Gastroesophageal sphincter (tissue), 4 donors: Measurements from ENCODE around the gene UNC13C. TPM values are rescaled to one million over a fixed set of nuclear protein-coding genes. Genes with fewer than 3 reads are reported as not detected.

Source experiments
- ATAC-seq: fragments of 150-250 bp; one replicate; pipeline ENCODE4 v1.9.1; 2016; ENCODE audit warnings: mild to moderate bottlenecking, moderate library complexity
- H3K27ac ChIP-seq, 4 donors: fragments of 200-600 bp; sonication (generic) in 3 of 4; 1 replicate in 3 of 4; 2 replicates in 1 of 4; pipeline ENCODE4 v1.5.1; 2016 to 2019
- H3K27me3 ChIP-seq: fragments of 200-600 bp; sonication (generic); one replicate; pipeline ENCODE4 v1.5.1; 2019
- H3K36me3 ChIP-seq, 2 donors: fragments of 200-600 bp; sonication (generic); one replicate each; pipeline ENCODE4 v1.5.1; 2019; ENCODE audit warnings: control low read depth in 1 of 2
- H3K4me1 ChIP-seq, 3 donors: fragments of 200-600 bp; sonication (generic); 1 replicate in 2 of 3; 2 replicates in 1 of 3; pipeline ENCODE4 v1.5.1; 2016 to 2019; ENCODE audit warnings: control low read depth in 2 of 3
- H3K4me3 ChIP-seq, 2 donors: fragments of 200-600 bp; sonication (generic); one replicate each; pipeline ENCODE4 v1.5.1; 2019; ENCODE audit warnings: mild to moderate bottlenecking in 1 of 2, moderate library complexity in 1 of 2
- H3K9me3 ChIP-seq, 3 donors: fragments of 200-600 bp; sonication (generic); one replicate each; pipeline ENCODE4 v1.5.1; 2017 to 2019; ENCODE audit warnings: control low read depth in 2 of 3
- EP300 ChIP-seq: sonication (generic); formaldehyde crosslinking; IDR thresholded peaks from one replicate; pipeline ENCODE4 v1.6.1; 2017; ENCODE audit warnings: antibody characterized with exemption, mild to moderate bottlenecking
- POLR2A ChIP-seq, 2 donors: fragments of 450-650 bp; IDR thresholded peaks; one replicate each; pipeline ENCODE4 v1.6.1; 2017; ENCODE audit warnings: antibody characterized with exemption in 2 of 2, mild to moderate bottlenecking in 2 of 2, moderate library complexity in 1 of 2
- POLR2AphosphoS5 ChIP-seq: sonication (generic); formaldehyde crosslinking; IDR thresholded peaks from one replicate; pipeline ENCODE4 v1.6.1; 2017; ENCODE audit warnings: antibody characterized with exemption
- WGBS, 2 donors: methylation state at CpG; one replicate each; pipeline ENCODE4 v1.1.5; 2018; ENCODE audit warnings: low coverage in 1 of 2; 5-methylcytosine and 5-hydroxymethylcytosine counted together
- total RNA-seq, 4 donors: library from RNA; depleted of rRNA; stranded (reverse); fragments of >200 nt; gene quantifications; one replicate each; pipeline ENCODE4 v1.1.0, GENCODE V29; 2016
- TF ChIP-seq, protein P1 (sequence below), 4 experiments: fragments of 200-600 bp in 2 of 4; fragments of 450-650 bp in 2 of 4; sonication (generic) in 1 of 4; IDR thresholded peaks; one replicate each; pipeline ENCODE4 v1.5.1; 2017 to 2019; ENCODE audit warnings: antibody characterized with exemption in 4 of 4, mild to moderate bottlenecking in 2 of 4, moderate library complexity in 2 of 4

UNC13C gene
- total RNA-seq, 4 donors from 2014 or later = 0.89 to 13.9 (median 2.1) TPM

- no peaks in the 10 kb centered on the region for H3K27me3 ChIP-seq
- TF ChIP-seq, protein P1, sequence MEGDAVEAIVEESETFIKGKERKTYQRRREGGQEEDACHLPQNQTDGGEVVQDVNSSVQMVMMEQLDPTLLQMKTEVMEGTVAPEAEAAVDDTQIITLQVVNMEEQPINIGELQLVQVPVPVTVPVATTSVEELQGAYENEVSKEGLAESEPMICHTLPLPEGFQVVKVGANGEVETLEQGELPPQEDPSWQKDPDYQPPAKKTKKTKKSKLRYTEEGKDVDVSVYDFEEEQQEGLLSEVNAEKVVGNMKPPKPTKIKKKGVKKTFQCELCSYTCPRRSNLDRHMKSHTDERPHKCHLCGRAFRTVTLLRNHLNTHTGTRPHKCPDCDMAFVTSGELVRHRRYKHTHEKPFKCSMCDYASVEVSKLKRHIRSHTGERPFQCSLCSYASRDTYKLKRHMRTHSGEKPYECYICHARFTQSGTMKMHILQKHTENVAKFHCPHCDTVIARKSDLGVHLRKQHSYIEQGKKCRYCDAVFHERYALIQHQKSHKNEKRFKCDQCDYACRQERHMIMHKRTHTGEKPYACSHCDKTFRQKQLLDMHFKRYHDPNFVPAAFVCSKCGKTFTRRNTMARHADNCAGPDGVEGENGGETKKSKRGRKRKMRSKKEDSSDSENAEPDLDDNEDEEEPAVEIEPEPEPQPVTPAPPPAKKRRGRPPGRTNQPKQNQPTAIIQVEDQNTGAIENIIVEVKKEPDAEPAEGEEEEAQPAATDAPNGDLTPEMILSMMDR (IDR thresholded peaks at IDR 0.05) = no peak
- no peak for TF ChIP-seq POLR2A (IDR thresholded peaks at IDR 0.05)
- no peak for TF ChIP-seq POLR2AphosphoS5
- TF ChIP-seq EP300 = no peak
- whole genome bisulfite sequencing, 2 donors = 38 to 54% methylated on average over 4 of the region's 4 CpGs
- no peaks in the 10 kb centered on the region for H3K9me3 ChIP-seq
- H3K36me3 ChIP-seq = no peaks in the 10 kb centered on the region
- no peaks in the 10 kb centered on the region for H3K4me1 ChIP-seq
- no peak overlapping the region for H3K4me3 ChIP-seq
- H3K27ac ChIP-seq = no peak overlapping the region
- ATAC-seq = no peak
Observed at GRCh38 chr15:54014067-54014655, 35.9 kb downstream of the UNC13C start.

GRCh38 chr15:54017251-54017650 lies 39.0 kb downstream of the UNC13C start:
- Histone ChIP-seq H3K4me1 (no peaks in the 10 kb centered on the region), H3K9me3 (no peaks in the 10 kb centered on the region), H3K27ac (no peak overlapping the region), H3K4me3 (no peak overlapping the region), H3K27me3 (no peaks in the 10 kb centered on the region), H3K36me3 (no peaks in the 10 kb centered on the region)
- WGBS, 2 donors = 75 to 78% methylated on average over 1 of the region's 1 CpG
- TF ChIP-seq POLR2AphosphoS5 (no peak), EP300 (no peak), POLR2A (IDR thresholded peaks at IDR 0.05) (no peak)
- TF ChIP-seq, protein P1 (IDR thresholded peaks at IDR 0.05) = no peak
- no peak for ATAC-seq

DNA sequence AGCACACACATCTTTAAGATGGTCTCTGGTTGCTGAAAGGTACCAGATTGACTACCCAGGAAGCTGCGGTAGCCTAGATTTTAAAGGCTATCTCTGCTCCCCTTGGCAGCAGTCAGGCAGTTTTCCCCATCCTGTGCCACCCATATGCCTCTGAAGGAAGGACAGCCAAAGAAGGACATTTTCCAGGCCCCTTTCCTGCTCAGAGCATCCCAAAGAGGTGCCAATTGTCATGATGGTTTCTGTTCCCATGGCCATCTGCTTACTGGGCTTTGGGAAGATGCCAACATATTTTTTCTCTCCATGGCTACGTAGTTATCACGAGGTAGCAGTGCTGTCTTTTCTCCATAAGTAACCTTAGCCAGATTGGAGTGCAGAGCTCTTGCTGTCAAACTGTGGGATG lies 39.7 kb downstream of the UNC13C start:
- TF ChIP-seq, protein P1 (IDR thresholded peaks at IDR 0.05) = no peak
- no peak for TF ChIP-seq POLR2A (IDR thresholded peaks at IDR 0.05)
- TF ChIP-seq POLR2AphosphoS5 = no peak
- TF ChIP-seq EP300 = no peak
- no peak for ATAC-seq
- H3K9me3 ChIP-seq = no peaks in the 10 kb centered on the region
- H3K4me3 ChIP-seq = no peak overlapping the region
- H3K27ac ChIP-seq = no peak overlapping the region
- H3K27me3 ChIP-seq = no peaks in the 10 kb centered on the region
- WGBS, 2 donors = 26 to 38% methylated on average over 2 to 3 of the region's 3 CpGs
- H3K36me3 ChIP-seq = no peaks in the 10 kb centered on the region
- H3K4me1 ChIP-seq = no peaks in the 10 kb centered on the region

GRCh38 chr15:54026258-54026657 lies 48.0 kb downstream of the UNC13C start:
- Histone ChIP-seq H3K4me1 (no peaks in the 10 kb centered on the region), H3K27me3 (no peaks in the 10 kb centered on the region), H3K9me3 (no peaks in the 10 kb centered on the region), H3K36me3 (no peaks in the 10 kb centered on the region), H3K27ac (no peak overlapping the region), H3K4me3 (no peak overlapping the region)
- TF ChIP-seq EP300 = no peak
- TF ChIP-seq POLR2A (IDR thresholded peaks at IDR 0.05) = no peak
- WGBS, 2 donors = 67 to 76% methylated on average over 3 of the region's 3 CpGs
- no peak for ATAC-seq

DNA sequence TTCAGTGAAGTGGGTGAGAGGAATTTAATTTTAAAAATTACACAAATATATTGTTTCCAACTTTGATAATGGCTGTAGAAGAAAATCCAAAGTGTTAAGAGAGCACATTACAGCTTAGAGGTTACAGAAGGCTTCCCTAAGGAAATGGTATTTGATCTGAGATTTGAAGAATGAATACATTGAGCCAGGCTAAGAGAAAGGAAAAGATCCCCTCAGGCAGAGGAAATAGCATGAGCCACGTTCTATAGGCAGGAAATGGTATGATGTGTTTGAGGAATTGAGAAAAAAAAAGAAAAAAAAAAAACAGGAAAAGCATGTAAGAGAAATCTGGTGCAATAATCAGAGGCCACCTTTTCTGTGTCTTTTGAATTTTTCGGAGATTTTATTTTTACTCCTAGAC lies 48.6 kb downstream of the UNC13C start:
- Histone ChIP-seq H3K4me1 (no peaks in the 10 kb centered on the region), H3K27me3 (no peaks in the 10 kb centered on the region), H3K36me3 (no peaks in the 10 kb centered on the region), H3K9me3 (no peaks in the 10 kb centered on the region), H3K4me3 (no peak overlapping the region), H3K27ac (no peak overlapping the region)
- 41 to 53% methylated on average over 2 of the region's 2 CpGs for WGBS, 2 donors
- no peak for ATAC-seq
- TF ChIP-seq POLR2A (IDR thresholded peaks at IDR 0.05) (no peak), POLR2AphosphoS5 (no peak), EP300 (no peak)
- TF ChIP-seq, protein P1 (IDR thresholded peaks at IDR 0.05) = no peak
